ENCODE measurements around the gene SHCBP1. TPM values are rescaled to one million over a fixed set of nuclear protein-coding genes. Genes with fewer than 3 reads are reported as not detected.

The SHCBP1 gene
- 2.0 and 41.3 TPM in 2 replicates for total RNA-seq

GRCh38 chr16:46621006-46621933 lies at the start of gene SHCBP1:
Gene SHCBP1 (minus strand): TSS chr16:46621379. CDS start chr16:46621359, 20 bp downstream.

Other genes with a start within 250 kb of the SHCBP1 start
- gene VPS35, start 67.8 kb upstream of the SHCBP1 start, total RNA-seq = 152 and 198 TPM in 2 replicates
- gene ORC6, start 68.3 kb upstream of the SHCBP1 start, total RNA-seq = 1.7 and 12.1 TPM in 2 replicates
- gene MYLK3, start 127.0 kb upstream of the SHCBP1 start, total RNA-seq = 0.15 and 0.17 TPM in 2 replicates
- gene C16orf87, start 209.8 kb upstream of the SHCBP1 start, total RNA-seq = 6.3 and 7.1 TPM in 2 replicates